GM19025 (cell line): ENCODE data around the gene MEP1B.

Source experiments
- ATAC-seq: cut with Tn5 transposase; IDR thresholded peaks from one replicate; pipeline ENCODE4 v1.9.1; 2021; ENCODE audit warnings: mild to moderate bottlenecking, low read depth, moderate library complexity; ENCODE audit not compliant: unreplicated experiment

Gene MEP1B

DNA sequence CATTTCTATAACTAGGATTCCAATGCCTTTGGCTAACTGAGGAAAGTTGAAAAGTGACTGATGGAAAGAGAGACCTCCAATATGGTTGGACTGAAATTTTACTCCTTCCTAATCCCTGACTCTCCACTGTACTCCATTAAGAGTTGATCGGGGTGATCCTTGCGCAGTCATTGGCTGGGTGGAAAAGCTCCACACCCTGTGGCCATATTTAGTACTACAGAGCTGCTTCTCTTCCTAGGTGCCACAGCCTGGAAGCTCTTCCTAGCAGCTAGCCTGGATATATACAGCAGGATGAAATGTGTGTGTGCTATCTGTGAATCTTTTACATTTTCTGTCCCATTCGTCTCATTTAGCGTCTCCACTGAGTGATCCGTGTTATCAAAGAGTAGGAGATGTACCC, 71.2 kb downstream of the MEP1B start:
- no peak for ATAC-seq

DNA sequence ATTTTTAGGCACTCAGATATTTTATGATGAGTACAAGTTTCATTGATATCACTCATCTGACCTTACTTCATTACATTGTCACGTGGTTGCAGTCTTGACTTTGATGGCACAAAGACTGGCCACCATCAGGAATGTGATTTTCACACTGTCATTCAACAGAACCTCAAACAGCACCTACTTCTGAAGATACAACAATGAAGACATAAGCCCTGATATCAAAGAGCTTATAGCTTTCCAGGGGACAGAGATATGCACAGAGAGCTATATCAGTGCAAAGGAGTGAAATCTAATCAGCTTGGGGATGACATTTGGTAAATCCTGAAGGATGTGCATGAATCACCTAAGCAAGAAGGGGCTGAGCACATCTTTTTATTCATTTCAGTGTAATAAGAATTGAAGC, 72.3 kb downstream of the MEP1B start:
- no peak for ATAC-seq

DNA sequence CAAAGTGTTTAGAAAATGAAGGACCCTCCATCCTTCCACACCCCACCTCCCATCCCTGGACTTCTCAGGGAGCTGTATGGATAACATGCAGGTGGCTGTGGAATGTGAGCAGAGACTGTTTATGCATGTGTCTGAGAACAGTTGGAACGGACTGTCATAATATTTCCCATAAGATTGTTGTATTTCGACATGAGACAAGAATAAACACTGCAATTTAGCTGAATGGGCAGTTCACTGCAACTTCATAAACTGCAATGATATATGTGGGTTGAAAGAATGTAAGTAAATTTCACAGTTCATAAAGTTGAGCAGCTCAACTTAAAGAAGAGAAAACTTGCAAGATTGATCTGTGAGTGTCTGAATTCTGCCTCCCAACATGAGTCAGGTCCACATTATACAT, 74.6 kb downstream of the MEP1B start:
- ATAC-seq = no peak

DNA sequence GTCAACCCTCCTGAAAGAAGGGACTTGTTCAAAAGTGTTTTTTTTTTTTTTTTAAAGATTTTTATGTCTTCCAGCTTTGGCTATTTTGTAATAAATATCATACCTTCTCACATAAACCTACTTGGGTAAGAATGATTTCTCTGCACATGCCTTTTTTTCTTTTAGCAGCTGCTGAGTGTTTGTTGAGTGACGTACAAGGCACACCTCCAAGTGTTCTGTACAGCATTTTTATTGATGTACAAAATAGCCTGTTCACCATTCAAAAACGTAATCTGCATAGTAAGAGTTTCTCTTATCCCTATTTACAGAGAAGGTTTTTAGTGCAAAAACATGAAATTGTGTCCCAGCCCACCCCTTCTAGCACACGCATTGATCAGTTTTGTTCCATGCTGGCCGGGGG, 77.6 kb downstream of the MEP1B start:
- ATAC-seq = no peak
